Measurements from ENCODE around the gene RNF168. TPM values are rescaled to one million over a fixed set of nuclear protein-coding genes. Genes with fewer than 3 reads are reported as not detected.
"Not testable (repeated sequence)": the region's sequence is repeated elsewhere in the genome, so short reads cannot be mapped to it uniquely, and the experiment has no call there.

Gene RNF168
- 10 to 100 TPM; 20.9 to 22.4 (median 21.8) TPM for total RNA-seq

GRCh38 chr3:196503196-196504076, at the start of gene RNF168:
Gene RNF168 (minus strand): TSS chr3:196503768. CDS start chr3:196503173, 595 bp downstream.
- H3K36me3 Mint-ChIP-seq (ENCODE audit: insufficient read depth): peaks cover 17% of the 10 kb centered on the region
- H3K4me1 Mint-ChIP-seq (ENCODE audit: low read depth): peaks cover 27% of the 10 kb centered on the region
- H3K4me3 Mint-ChIP-seq: peak within 1 kb of the TSS; percentile 100
- DNase-seq: peak; percentile 89
- H3K27me3 Mint-ChIP-seq (ENCODE audit: low read depth): no peaks in the 10 kb centered on the region
- H3K9me3 Mint-ChIP-seq: peaks cover 8% of the 10 kb centered on the region
- peak; percentile 77 to 88 for ATAC-seq

GRCh38 chr3:196552253-196552652, 48.7 kb upstream of the RNF168 start:
- H3K9me3 Mint-ChIP-seq: peaks cover 15% of the 10 kb centered on the region
- H3K4me1 Mint-ChIP-seq (ENCODE audit: low read depth): no peaks in the 10 kb centered on the region
- ATAC-seq (no peak), DNase-seq (no peak)
- peaks cover 3% of the 10 kb centered on the region for H3K36me3 Mint-ChIP-seq (ENCODE audit: insufficient read depth)
- no peak overlapping the region for H3K4me3 Mint-ChIP-seq
- peaks cover under 1% of the 10 kb centered on the region for H3K27me3 Mint-ChIP-seq (ENCODE audit: low read depth)

GRCh38 chr3:196550172-196550571, 46.6 kb upstream of the RNF168 start:
- H3K9me3 Mint-ChIP-seq: peaks cover 15% of the 10 kb centered on the region
- DNase-seq; H3K36me3 Mint-ChIP-seq (ENCODE audit: insufficient read depth); H3K4me3 Mint-ChIP-seq; ATAC-seq; H3K27me3 Mint-ChIP-seq (ENCODE audit: low read depth); H3K4me1 Mint-ChIP-seq (ENCODE audit: low read depth): not testable (repeated sequence)

GRCh38 chr3:196549312-196549711, 45.7 kb upstream of the RNF168 start:
- not testable (repeated sequence) for H3K4me1 Mint-ChIP-seq (ENCODE audit: low read depth); H3K36me3 Mint-ChIP-seq (ENCODE audit: insufficient read depth); ATAC-seq; DNase-seq; H3K4me3 Mint-ChIP-seq; H3K27me3 Mint-ChIP-seq (ENCODE audit: low read depth)
- peaks cover 15% of the 10 kb centered on the region for H3K9me3 Mint-ChIP-seq

- Mint-ChIP-seq H3K27me3 (ENCODE audit: low read depth) (peaks cover 2% of the 10 kb centered on the region), H3K36me3 (ENCODE audit: insufficient read depth) (peaks cover 2% of the 10 kb centered on the region), H3K9me3 (peaks cover 15% of the 10 kb centered on the region), H3K4me3 (no peak overlapping the region), H3K4me1 (ENCODE audit: low read depth) (no peaks in the 10 kb centered on the region)
- ATAC-seq: no peak
- DNase-seq: no peak
Measured at GRCh38 chr3:196547067-196547466, 43.5 kb upstream of the RNF168 start.

- Mint-ChIP-seq H3K27me3 (ENCODE audit: low read depth) (peaks cover 2% of the 10 kb centered on the region), H3K9me3 (peaks cover 15% of the 10 kb centered on the region), H3K4me3 (no peak overlapping the region), H3K36me3 (ENCODE audit: insufficient read depth) (no peaks in the 10 kb centered on the region), H3K4me1 (ENCODE audit: low read depth) (no peaks in the 10 kb centered on the region)
- ATAC-seq: no peak
- no peak for DNase-seq
Measured at GRCh38 chr3:196546537-196546936, 43.0 kb upstream of the RNF168 start.

GRCh38 chr3:196544491-196544992, 41.0 kb upstream of the RNF168 start:
- H3K9me3 Mint-ChIP-seq: peaks cover 8% of the 10 kb centered on the region
- peaks cover 2% of the 10 kb centered on the region for H3K27me3 Mint-ChIP-seq (ENCODE audit: low read depth)
- H3K4me3 Mint-ChIP-seq: no peak overlapping the region
- H3K4me1 Mint-ChIP-seq (ENCODE audit: low read depth): no peaks in the 10 kb centered on the region
- ATAC-seq: no peak
- H3K36me3 Mint-ChIP-seq (ENCODE audit: insufficient read depth): no peaks in the 10 kb centered on the region
- no peak for DNase-seq

- no peaks in the 10 kb centered on the region for H3K4me1 Mint-ChIP-seq (ENCODE audit: low read depth)
- H3K27me3 Mint-ChIP-seq (ENCODE audit: low read depth): no peaks in the 10 kb centered on the region
- H3K9me3 Mint-ChIP-seq: no peaks in the 10 kb centered on the region
- H3K4me3 Mint-ChIP-seq: no peak overlapping the region
- DNase-seq (no peak), ATAC-seq (no peak)
- no peaks in the 10 kb centered on the region for H3K36me3 Mint-ChIP-seq (ENCODE audit: insufficient read depth)
Measured at GRCh38 chr3:196541684-196542445, 38.3 kb upstream of the RNF168 start.

GRCh38 chr3:196537319-196537984, 33.9 kb upstream of the RNF168 start:
- Mint-ChIP-seq H3K36me3 (ENCODE audit: insufficient read depth) (no peaks in the 10 kb centered on the region), H3K27me3 (ENCODE audit: low read depth) (no peaks in the 10 kb centered on the region), H3K4me1 (ENCODE audit: low read depth) (no peaks in the 10 kb centered on the region), H3K9me3 (no peaks in the 10 kb centered on the region), H3K4me3 (no peak overlapping the region)
- DNase-seq (peak; percentile 70), ATAC-seq (no peak)

GRCh38 chr3:196533260-196533681, 29.7 kb upstream of the RNF168 start:
- Mint-ChIP-seq H3K27me3 (ENCODE audit: low read depth) (peaks cover 3% of the 10 kb centered on the region), H3K9me3 (no peaks in the 10 kb centered on the region), H3K4me3 (no peak overlapping the region), H3K36me3 (ENCODE audit: insufficient read depth) (no peaks in the 10 kb centered on the region), H3K4me1 (ENCODE audit: low read depth) (no peaks in the 10 kb centered on the region)
- DNase-seq (no peak), ATAC-seq (no peak)

GRCh38 chr3:196531418-196531817, 27.9 kb upstream of the RNF168 start:
- ATAC-seq: no peak
- no peaks in the 10 kb centered on the region for H3K36me3 Mint-ChIP-seq (ENCODE audit: insufficient read depth)
- H3K4me3 Mint-ChIP-seq: no peak overlapping the region
- no peaks in the 10 kb centered on the region for H3K9me3 Mint-ChIP-seq
- peaks cover 4% of the 10 kb centered on the region for H3K4me1 Mint-ChIP-seq (ENCODE audit: low read depth)
- no peak for DNase-seq
- peaks cover 3% of the 10 kb centered on the region for H3K27me3 Mint-ChIP-seq (ENCODE audit: low read depth)

- peak; percentile 73 for DNase-seq
- H3K27me3 Mint-ChIP-seq (ENCODE audit: low read depth): peaks cover 3% of the 10 kb centered on the region
- no peaks in the 10 kb centered on the region for H3K9me3 Mint-ChIP-seq
- H3K4me1 Mint-ChIP-seq (ENCODE audit: low read depth): peaks cover 4% of the 10 kb centered on the region
- no peaks in the 10 kb centered on the region for H3K36me3 Mint-ChIP-seq (ENCODE audit: insufficient read depth)
- ATAC-seq: peak; percentile 99
- peak overlapping the region; percentile 71 for H3K4me3 Mint-ChIP-seq
Measured at GRCh38 chr3:196528639-196529233, 25.2 kb upstream of the RNF168 start.

GRCh38 chr3:196525141-196525540, 21.6 kb upstream of the RNF168 start:
- H3K9me3 Mint-ChIP-seq: peaks cover 20% of the 10 kb centered on the region
- H3K27me3 Mint-ChIP-seq (ENCODE audit: low read depth): no peaks in the 10 kb centered on the region
- DNase-seq (no peak), ATAC-seq (no peak)
- no peak overlapping the region for H3K4me3 Mint-ChIP-seq
- peaks cover 4% of the 10 kb centered on the region for H3K4me1 Mint-ChIP-seq (ENCODE audit: low read depth)
- peaks cover 2% of the 10 kb centered on the region for H3K36me3 Mint-ChIP-seq (ENCODE audit: insufficient read depth)

- peaks cover 2% of the 10 kb centered on the region for H3K36me3 Mint-ChIP-seq (ENCODE audit: insufficient read depth)
- ATAC-seq (no peak), DNase-seq (no peak)
- H3K27me3 Mint-ChIP-seq (ENCODE audit: low read depth): no peaks in the 10 kb centered on the region
- peaks cover 4% of the 10 kb centered on the region for H3K4me1 Mint-ChIP-seq (ENCODE audit: low read depth)
- no peak overlapping the region for H3K4me3 Mint-ChIP-seq
- H3K9me3 Mint-ChIP-seq: peaks cover 26% of the 10 kb centered on the region
Measured at GRCh38 chr3:196524527-196524926, 21.0 kb upstream of the RNF168 start.
